ENCODE data around the gene ZNF546. TPM values are rescaled to one million over a fixed set of nuclear protein-coding genes. Genes with fewer than 3 reads are reported as not detected.

Gene ZNF546
- total and polyA plus RNA-seq, 2 donors (not counting 3 experiments of a cell fraction or from before 2014, with no cell fraction given) = 1.0 to 4.3 TPM

DNA sequence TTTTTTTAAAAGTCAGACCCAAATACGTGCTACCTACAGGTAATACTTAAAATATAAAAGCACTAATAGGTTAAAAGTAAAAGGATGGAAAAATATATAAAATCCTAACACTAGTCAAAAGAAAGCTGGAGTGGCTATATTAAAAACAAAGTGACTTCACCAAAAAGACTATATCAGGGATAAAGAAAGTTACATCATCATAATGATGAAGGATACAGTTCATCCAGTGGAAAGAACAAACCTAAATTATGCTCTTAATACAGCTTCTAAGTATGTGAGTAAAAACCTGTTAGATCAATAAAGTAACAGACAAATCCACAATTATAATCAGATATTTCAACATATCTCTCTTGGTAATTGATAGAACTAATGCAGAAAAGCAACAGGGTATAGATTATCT, 60.3 kb downstream of the ZNF546 start:
- Histone ChIP-seq H3K4me1 (ENCODE audit: control insufficient read depth, extremely low read depth, insufficient read depth, low read length) (peaks cover 6% of the 10 kb centered on the region), H3K36me3 (ENCODE audit: control insufficient read depth in 2 of 2, extremely low read depth in 1 of 2, insufficient read depth in 2 of 2, low read length in 2 of 2) (no peaks in the 10 kb centered on the region), H3K4me2 (ENCODE audit: insufficient read depth, low read length) (peak overlapping the region; percentile 60), H3K9ac (replicated peaks; ENCODE audit: extremely low read depth, insufficient read depth, low read length) (no peak overlapping the region), H3K79me2 (ENCODE audit: control insufficient read depth, insufficient read depth, low read length) (no peaks in the 10 kb centered on the region), H3K4me3 (replicated peaks in 1 of 3; ENCODE audit: insufficient read depth in 1 of 3, low read depth in 1 of 3, low read length in 3 of 3) (no peak overlapping the region), H2AFZ (ENCODE audit: low read depth, low read length) (no peak overlapping the region), H3K9me1 (replicated peaks; ENCODE audit: control insufficient read depth, extremely low read depth, insufficient read depth, low read length) (no peaks in the 10 kb centered on the region), H3K27me3 (ENCODE audit: control insufficient read depth in 2 of 2, insufficient read depth in 2 of 2, low read length in 2 of 2) (peaks cover 0 to 13% of the 10 kb centered on the region in 2 experiments), H4K20me1 (replicated peaks; ENCODE audit: control insufficient read depth, extremely low read depth, insufficient read depth, low read length) (no peaks in the 10 kb centered on the region), H3K9me3 (replicated peaks; ENCODE audit: control insufficient read depth, insufficient read depth, low read length) (no peaks in the 10 kb centered on the region), H3K27ac (ENCODE audit: insufficient read depth, low read depth, low read length) (no peak overlapping the region)
- DNase-seq (ENCODE audit: low read depth, low spot score) (no peak), FAIRE-seq (no peak)
- CTCF ChIA-PET = no interaction called here
- no TSS peak for BruUV-seq (replicated peaks)
- intact Hi-C loops (cut with micrococcal nuclease) = loop anchor here (5.0 kb wide), 1 partner anchor 35 kb away; the partner anchor contains the start of gene ZNF780A
- POLR2A ChIA-PET = no interaction called here
- no peak for TF ChIP-seq JUN (IDR thresholded peaks at IDR 0.05; ENCODE audit: borderline replicate concordance, insufficient read depth, insufficient read length, low read depth)
- no peak for TF ChIP-seq MYC (IDR thresholded peaks at IDR 0.05; ENCODE audit: low read depth, low read length)
- no peak for TF ChIP-seq GATA2 (IDR thresholded peaks at IDR 0.05; ENCODE audit: insufficient read depth, insufficient read length, low read depth, low read length)
- TF ChIP-seq POLR2AphosphoS5 (IDR thresholded peaks at IDR 0.05; ENCODE audit: insufficient read depth, low read depth, low read length) = no peak
- TF ChIP-seq, protein P1, sequence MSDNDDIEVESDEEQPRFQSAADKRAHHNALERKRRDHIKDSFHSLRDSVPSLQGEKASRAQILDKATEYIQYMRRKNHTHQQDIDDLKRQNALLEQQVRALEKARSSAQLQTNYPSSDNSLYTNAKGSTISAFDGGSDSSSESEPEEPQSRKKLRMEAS (IDR thresholded peaks at IDR 0.05; ENCODE audit: insufficient read depth, insufficient read length) = no peak
- TF ChIP-seq, protein P2, sequence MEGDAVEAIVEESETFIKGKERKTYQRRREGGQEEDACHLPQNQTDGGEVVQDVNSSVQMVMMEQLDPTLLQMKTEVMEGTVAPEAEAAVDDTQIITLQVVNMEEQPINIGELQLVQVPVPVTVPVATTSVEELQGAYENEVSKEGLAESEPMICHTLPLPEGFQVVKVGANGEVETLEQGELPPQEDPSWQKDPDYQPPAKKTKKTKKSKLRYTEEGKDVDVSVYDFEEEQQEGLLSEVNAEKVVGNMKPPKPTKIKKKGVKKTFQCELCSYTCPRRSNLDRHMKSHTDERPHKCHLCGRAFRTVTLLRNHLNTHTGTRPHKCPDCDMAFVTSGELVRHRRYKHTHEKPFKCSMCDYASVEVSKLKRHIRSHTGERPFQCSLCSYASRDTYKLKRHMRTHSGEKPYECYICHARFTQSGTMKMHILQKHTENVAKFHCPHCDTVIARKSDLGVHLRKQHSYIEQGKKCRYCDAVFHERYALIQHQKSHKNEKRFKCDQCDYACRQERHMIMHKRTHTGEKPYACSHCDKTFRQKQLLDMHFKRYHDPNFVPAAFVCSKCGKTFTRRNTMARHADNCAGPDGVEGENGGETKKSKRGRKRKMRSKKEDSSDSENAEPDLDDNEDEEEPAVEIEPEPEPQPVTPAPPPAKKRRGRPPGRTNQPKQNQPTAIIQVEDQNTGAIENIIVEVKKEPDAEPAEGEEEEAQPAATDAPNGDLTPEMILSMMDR (IDR thresholded peaks at IDR 0.05; ENCODE audit: extremely low read depth in 1 of 2, insufficient read depth in 1 of 2, low read depth in 1 of 2, low read length in 2 of 2) = no peak
- TF ChIP-seq FOS (IDR thresholded peaks at IDR 0.05; ENCODE audit: borderline replicate concordance, insufficient read depth, low read length) = no peak
- no peak for TF ChIP-seq POLR2A (IDR thresholded peaks at IDR 0.05; ENCODE audit: low read depth, low read length)
- TF ChIP-seq EZH2 (IDR thresholded peaks at IDR 0.05; ENCODE audit: borderline replicate concordance, low read depth, low read length, severe bottlenecking) = no peak
- dilution Hi-C loops (cut with MboI; ENCODE audit: extremely low pct_ligation_motif_present, low sequenced_read_pairs) = no loop called here

All from endothelial cell of umbilical vein (primary cell).